ENCODE measurements around the gene SLC6A1. TPM values are rescaled to one million over a fixed set of nuclear protein-coding genes. Genes with fewer than 3 reads are reported as not detected.

The SLC6A1 gene
- total and polyA plus RNA-seq, 2 of the 8 experiments (the other 6 are each of a cell fraction or from before 2014, with no cell fraction given) = 0.30 to 0.63 TPM

DNA sequence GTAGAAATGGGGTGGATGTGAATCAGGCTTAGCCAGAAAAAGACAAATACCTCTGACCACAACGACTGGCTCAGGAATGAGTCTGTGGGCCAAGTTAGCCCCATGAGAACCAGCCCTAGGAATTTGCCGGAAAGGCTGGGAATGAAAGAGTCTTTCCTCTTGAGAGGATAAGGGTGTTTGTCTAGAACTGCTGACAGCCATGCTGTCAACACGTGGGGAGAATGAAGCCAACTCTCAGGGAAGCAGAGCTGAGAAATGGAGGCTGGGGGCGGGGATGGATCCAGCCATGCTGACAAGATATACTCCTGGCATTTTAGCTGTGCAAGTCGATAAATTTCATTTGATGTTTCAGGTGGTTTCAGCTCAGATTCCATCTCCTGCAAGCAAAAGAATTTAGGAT, 10.6 kb upstream of the SLC6A1 start (continued):
- TF ChIP-seq, protein P1, sequence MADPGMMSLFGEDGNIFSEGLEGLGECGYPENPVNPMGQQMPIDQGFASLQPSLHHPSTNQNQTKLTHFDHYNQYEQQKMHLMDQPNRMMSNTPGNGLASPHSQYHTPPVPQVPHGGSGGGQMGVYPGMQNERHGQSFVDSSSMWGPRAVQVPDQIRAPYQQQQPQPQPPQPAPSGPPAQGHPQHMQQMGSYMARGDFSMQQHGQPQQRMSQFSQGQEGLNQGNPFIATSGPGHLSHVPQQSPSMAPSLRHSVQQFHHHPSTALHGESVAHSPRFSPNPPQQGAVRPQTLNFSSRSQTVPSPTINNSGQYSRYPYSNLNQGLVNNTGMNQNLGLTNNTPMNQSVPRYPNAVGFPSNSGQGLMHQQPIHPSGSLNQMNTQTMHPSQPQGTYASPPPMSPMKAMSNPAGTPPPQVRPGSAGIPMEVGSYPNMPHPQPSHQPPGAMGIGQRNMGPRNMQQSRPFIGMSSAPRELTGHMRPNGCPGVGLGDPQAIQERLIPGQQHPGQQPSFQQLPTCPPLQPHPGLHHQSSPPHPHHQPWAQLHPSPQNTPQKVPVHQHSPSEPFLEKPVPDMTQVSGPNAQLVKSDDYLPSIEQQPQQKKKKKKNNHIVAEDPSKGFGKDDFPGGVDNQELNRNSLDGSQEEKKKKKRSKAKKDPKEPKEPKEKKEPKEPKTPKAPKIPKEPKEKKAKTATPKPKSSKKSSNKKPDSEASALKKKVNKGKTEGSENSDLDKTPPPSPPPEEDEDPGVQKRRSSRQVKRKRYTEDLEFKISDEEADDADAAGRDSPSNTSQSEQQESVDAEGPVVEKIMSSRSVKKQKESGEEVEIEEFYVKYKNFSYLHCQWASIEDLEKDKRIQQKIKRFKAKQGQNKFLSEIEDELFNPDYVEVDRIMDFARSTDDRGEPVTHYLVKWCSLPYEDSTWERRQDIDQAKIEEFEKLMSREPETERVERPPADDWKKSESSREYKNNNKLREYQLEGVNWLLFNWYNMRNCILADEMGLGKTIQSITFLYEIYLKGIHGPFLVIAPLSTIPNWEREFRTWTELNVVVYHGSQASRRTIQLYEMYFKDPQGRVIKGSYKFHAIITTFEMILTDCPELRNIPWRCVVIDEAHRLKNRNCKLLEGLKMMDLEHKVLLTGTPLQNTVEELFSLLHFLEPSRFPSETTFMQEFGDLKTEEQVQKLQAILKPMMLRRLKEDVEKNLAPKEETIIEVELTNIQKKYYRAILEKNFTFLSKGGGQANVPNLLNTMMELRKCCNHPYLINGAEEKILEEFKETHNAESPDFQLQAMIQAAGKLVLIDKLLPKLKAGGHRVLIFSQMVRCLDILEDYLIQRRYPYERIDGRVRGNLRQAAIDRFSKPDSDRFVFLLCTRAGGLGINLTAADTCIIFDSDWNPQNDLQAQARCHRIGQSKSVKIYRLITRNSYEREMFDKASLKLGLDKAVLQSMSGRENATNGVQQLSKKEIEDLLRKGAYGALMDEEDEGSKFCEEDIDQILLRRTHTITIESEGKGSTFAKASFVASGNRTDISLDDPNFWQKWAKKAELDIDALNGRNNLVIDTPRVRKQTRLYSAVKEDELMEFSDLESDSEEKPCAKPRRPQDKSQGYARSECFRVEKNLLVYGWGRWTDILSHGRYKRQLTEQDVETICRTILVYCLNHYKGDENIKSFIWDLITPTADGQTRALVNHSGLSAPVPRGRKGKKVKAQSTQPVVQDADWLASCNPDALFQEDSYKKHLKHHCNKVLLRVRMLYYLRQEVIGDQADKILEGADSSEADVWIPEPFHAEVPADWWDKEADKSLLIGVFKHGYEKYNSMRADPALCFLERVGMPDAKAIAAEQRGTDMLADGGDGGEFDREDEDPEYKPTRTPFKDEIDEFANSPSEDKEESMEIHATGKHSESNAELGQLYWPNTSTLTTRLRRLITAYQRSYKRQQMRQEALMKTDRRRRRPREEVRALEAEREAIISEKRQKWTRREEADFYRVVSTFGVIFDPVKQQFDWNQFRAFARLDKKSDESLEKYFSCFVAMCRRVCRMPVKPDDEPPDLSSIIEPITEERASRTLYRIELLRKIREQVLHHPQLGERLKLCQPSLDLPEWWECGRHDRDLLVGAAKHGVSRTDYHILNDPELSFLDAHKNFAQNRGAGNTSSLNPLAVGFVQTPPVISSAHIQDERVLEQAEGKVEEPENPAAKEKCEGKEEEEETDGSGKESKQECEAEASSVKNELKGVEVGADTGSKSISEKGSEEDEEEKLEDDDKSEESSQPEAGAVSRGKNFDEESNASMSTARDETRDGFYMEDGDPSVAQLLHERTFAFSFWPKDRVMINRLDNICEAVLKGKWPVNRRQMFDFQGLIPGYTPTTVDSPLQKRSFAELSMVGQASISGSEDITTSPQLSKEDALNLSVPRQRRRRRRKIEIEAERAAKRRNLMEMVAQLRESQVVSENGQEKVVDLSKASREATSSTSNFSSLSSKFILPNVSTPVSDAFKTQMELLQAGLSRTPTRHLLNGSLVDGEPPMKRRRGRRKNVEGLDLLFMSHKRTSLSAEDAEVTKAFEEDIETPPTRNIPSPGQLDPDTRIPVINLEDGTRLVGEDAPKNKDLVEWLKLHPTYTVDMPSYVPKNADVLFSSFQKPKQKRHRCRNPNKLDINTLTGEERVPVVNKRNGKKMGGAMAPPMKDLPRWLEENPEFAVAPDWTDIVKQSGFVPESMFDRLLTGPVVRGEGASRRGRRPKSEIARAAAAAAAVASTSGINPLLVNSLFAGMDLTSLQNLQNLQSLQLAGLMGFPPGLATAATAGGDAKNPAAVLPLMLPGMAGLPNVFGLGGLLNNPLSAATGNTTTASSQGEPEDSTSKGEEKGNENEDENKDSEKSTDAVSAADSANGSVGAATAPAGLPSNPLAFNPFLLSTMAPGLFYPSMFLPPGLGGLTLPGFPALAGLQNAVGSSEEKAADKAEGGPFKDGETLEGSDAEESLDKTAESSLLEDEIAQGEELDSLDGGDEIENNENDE (IDR thresholded peaks at IDR 0.05; ENCODE audit: insufficient replicate concordance, low read length) = no peak
- TF ChIP-seq GTF2F1 (IDR thresholded peaks at IDR 0.05; ENCODE audit: borderline replicate concordance, low read depth, low read length) (no peak), RXRA (IDR thresholded peaks at IDR 0.05; ENCODE audit: insufficient read depth, low read depth, low read length) (no peak), POLR2A (IDR thresholded peaks at IDR 0.05; ENCODE audit: control extremely low read depth in 1 of 2, low read depth in 2 of 2, low read length in 2 of 2) (no peak), CREB1 (IDR thresholded peaks at IDR 0.05) (no peak), SUZ12 (IDR thresholded peaks at IDR 0.05; ENCODE audit: low read length) (no peak), TCF12 (IDR thresholded peaks at IDR 0.05; ENCODE audit: low read depth, low read length) (no peak), TAF1 (IDR thresholded peaks at IDR 0.05; ENCODE audit: low read depth, low read length) (no peak), SRF (IDR thresholded peaks at IDR 0.05; ENCODE audit: low read depth, low read length) (no peak), SIX5 (IDR thresholded peaks at IDR 0.05; ENCODE audit: low read depth, low read length) (no peak), RNF2 (IDR thresholded peaks at IDR 0.05; ENCODE audit: borderline replicate concordance, low read depth, low read length, missing control alignments, poor library complexity, severe bottlenecking) (no peak), EGR1 (IDR thresholded peaks at IDR 0.05; ENCODE audit: borderline replicate concordance, low read depth, low read length) (no peak), TBP (IDR thresholded peaks at IDR 0.05; ENCODE audit: low read depth, low read length) (no peak)

All from H1 (cell line).